GM18508 (cell line): ENCODE data around the gene CREM.

Experiments used
- ATAC-seq: cut with Tn5 transposase; IDR thresholded peaks from one replicate; pipeline ENCODE4 v1.9.1; 2021; ENCODE audit warnings: moderate number of reproducible peaks; ENCODE audit not compliant: insufficient read depth, unreplicated experiment

The CREM gene

GRCh38 chr10:35133586-35133985 is 6.9 kb downstream of the CREM start:
- ATAC-seq, result no peak

- no peak for ATAC-seq
Measured at GRCh38 chr10:35135861-35136260, 9.2 kb downstream of the CREM start.

- peak; percentile 42 for ATAC-seq
Measured at GRCh38 chr10:35136263-35136815, 9.7 kb downstream of the CREM start.

GRCh38 chr10:35140126-35140525 is 13.5 kb downstream of the CREM start:
- ATAC-seq, result no peak

GRCh38 chr10:35140727-35141126 is 14.1 kb downstream of the CREM start:
- no peak for ATAC-seq

GRCh38 chr10:35150308-35150707 is 23.7 kb downstream of the CREM start:
- ATAC-seq, result no peak

- ATAC-seq, result no peak
Measured at GRCh38 chr10:35152992-35153391, 26.3 kb downstream of the CREM start.

GRCh38 chr10:35153716-35154115 is 27.1 kb downstream of the CREM start:
- no peak for ATAC-seq

- ATAC-seq, result no peak
Measured at GRCh38 chr10:35160743-35161142, 34.1 kb downstream of the CREM start.

GRCh38 chr10:35161906-35162305 is 35.3 kb downstream of the CREM start:
- ATAC-seq, result no peak

- no peak for ATAC-seq
Measured at GRCh38 chr10:35165136-35165535, 38.5 kb downstream of the CREM start.

- ATAC-seq, result no peak
Measured at GRCh38 chr10:35165811-35166210, 39.2 kb downstream of the CREM start.

GRCh38 chr10:35166607-35167006 is 40.0 kb downstream of the CREM start:
- ATAC-seq, result no peak

GRCh38 chr10:35167342-35167741 is 40.7 kb downstream of the CREM start:
- ATAC-seq, result no peak

GRCh38 chr10:35172146-35172545 is 45.5 kb downstream of the CREM start:
- ATAC-seq, result no peak

- no peak for ATAC-seq
Measured at GRCh38 chr10:35172574-35172973, 45.9 kb downstream of the CREM start.

GRCh38 chr10:35178331-35178730 is 51.7 kb downstream of the CREM start:
- no peak for ATAC-seq

GRCh38 chr10:35182631-35183510 is 56.2 kb downstream of the CREM start:
- no peak for ATAC-seq

GRCh38 chr10:35184527-35185171 is 58.0 kb downstream of the CREM start:
- no peak for ATAC-seq

- ATAC-seq, result no peak
Measured at GRCh38 chr10:35185260-35186034, 58.8 kb downstream of the CREM start.

- ATAC-seq, result no peak
Measured at GRCh38 chr10:35188954-35189353, 62.3 kb downstream of the CREM start.
